HG03159 (cell line): ENCODE results near the gene OCA2.

Experiments used
- ATAC-seq: cut with Tn5 transposase; IDR thresholded peaks from one replicate; pipeline ENCODE4 v1.9.1; 2021; ENCODE audit warnings: mild to moderate bottlenecking, moderate library complexity; ENCODE audit not compliant: unreplicated experiment

OCA2 gene

DNA sequence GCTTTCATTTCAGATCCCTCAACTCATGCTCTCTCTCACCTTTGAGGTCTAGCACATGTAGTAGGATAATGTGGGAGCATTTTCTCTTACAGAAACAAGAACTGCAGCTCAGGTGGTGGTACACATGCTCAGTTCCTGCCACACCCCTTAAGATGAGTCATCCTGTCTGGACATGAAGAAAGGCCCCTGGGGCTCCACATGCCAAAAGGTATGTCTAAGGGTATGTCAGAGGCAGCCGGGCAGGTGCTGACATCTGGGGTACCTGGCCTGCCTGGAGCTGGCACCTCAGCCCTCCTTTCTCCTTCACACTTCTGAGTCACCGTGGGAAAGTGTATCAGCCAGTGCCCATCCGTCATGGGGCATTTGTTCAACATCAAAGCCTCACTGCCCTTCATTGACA lies 209.9 kb downstream of the OCA2 start:
- ATAC-seq = no peak

DNA sequence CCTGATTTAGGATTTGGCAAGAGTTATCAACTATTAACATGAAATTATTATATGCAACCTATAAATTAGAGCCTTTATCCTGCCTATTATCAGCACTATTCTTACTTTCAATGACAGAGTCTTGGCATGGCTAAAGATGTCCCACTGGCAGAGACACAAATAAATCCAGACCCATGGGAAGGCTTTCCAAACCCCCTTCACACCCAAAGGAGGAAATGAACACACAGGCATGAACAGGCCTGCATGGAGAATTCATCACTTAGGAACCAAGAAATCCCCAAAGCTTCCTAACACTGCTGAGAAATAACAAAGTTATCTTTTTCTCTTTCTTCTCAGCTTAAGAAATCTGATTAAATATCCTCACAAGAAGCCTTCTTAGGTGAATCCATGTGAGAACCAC lies 213.9 kb downstream of the OCA2 start:
- no peak for ATAC-seq

DNA sequence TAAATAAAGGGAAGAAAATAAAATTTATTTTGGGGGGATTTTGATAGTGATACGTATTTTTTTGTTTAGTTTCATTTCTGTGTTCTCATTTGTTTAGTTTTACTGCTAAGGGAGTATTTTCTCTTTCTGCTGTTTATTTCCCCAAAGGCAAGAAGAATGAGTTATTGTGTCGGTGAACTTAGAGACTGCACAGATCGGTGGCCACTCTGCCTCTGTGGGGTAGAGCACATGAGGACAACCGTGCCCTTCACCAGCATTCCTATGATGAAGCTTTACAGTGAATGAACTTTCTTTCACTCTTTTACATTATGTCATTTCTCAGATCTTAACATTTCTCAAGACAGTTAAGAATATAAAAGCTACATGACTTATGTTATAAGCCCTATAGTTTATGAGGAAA lies 214.4 kb downstream of the OCA2 start:
- ATAC-seq = no peak

DNA sequence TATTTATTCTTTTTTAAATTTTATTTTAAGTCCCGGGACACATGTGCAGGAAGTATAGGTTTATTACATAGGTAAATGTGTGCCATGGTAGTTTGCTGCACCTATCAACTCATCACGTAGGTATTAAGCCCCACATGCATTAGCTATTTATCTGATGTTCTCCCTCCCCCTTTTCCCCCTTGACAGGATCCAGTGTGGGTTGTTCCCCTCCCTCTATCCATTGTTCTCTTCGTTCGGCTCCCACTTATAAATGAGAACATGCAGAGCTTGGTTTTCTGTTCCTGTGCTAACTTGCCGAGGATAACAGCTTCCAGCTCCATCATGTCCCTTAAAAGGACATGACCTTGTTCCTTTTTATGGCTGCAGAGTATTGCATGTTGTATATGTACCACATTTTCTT lies 220.3 kb downstream of the OCA2 start:
- ATAC-seq = no peak

DNA sequence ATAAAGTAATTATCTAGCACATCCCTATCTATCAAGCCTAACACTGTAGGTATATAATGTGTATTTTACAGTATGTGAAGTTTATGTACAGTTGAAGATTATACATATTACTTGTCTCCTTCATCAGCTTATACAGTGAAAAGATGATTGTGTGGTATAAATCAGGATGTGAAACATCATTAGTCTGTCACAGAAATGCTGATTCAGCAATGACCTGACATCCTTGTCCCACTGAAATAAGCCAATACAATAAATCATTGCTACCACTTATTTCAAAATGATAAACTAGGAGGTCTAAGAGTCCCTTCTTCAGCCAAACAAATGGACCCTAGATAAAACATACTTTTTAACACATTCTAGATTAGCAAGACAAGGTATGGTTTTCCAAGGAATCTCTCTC lies 225.3 kb downstream of the OCA2 start:
- no peak for ATAC-seq

DNA sequence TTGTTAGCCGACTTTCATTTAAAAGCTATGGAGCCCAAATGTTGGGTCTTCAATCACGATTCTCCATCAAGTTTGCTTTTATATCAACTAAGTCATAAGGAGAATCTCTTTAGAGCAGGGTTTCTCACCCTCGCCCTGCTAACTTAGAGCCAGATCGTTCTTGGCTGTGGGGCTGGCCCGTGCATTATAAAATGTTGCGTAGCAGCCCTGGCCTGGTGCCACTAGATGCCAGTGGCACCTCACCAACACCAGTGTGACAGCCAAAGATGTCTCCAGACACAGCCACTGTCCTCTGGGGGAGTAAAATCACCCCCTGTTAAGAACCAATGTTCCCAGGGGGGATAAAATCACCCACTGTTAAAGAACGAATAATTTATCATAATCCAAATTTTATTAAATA lies 226.1 kb downstream of the OCA2 start:
- no peak for ATAC-seq

DNA sequence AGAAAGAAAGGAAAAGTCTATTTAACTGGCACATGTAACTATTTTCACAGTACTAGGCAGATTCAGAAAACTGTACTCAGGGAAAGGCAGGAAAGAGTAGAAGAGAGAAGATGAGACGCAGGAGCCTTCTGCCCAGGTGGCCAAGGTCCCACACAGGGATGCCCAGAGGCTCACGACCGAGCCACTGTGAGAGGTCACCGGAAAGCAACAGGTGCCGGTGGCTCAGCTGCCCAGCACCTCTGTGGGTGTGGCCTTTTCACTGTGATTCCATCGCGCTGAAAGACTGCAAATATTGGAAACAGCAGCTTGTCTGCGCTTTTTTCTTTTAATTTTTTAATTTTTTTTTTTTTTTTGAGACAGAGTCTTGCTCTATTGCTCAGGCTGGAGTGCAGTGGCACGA lies 226.8 kb downstream of the OCA2 start:
- no peak for ATAC-seq

DNA sequence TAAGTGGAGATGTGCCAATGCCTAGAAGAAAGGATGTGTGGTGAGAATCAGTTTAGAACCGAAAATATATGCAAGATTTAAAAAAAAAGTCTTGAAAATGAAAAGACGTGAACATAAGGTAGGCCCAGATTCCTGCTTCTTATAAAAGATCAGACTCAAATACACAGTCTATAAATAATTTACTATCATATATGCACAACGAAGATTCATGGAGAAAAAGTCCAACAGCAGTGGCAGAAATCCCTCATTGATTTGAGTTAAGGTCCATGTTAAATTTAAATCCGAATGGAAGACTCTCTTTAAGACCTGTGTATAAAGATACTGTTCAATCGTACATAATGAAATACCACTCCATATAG lies 227.2 kb downstream of the OCA2 start:
- no peak for ATAC-seq

DNA sequence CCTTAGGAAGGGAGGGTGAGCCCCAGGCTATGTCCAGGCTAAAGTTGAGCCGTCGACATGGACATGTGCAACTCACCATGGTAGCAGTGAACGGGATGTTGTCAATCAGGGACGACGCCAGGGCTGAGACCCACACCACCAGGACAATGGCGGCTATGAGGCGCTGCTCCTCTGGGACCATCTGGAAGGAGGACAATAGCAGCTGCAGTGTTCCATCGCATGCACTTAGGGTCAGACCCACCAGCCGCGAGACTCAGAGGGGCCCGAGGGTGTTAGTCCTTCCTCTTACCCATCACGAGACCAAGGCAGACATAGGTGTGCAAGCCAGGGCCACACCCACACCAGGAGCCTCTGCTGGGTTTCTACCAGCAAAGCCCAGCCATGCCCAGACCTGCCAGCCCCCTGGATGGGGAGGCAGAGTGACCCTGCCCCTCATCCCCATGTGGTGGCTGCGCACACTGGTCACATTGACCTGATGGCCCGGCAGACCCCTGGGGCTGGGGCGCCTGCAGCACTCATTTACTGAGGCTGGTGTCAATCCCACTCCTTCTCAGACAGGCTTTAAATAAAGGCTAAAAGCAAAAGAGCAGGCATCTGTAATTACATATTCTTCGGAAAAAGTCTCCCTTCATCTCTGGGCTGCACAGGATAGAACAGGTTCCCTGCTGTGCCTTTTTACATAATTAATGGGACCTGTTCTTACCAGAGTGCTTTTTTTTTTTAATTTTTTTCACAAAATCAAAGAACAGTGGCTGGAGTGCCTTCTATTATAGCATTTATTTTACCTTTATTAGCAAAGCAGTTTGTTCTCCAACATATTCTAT lies 227.8 kb downstream of the OCA2 start:
- no peak for ATAC-seq

DNA sequence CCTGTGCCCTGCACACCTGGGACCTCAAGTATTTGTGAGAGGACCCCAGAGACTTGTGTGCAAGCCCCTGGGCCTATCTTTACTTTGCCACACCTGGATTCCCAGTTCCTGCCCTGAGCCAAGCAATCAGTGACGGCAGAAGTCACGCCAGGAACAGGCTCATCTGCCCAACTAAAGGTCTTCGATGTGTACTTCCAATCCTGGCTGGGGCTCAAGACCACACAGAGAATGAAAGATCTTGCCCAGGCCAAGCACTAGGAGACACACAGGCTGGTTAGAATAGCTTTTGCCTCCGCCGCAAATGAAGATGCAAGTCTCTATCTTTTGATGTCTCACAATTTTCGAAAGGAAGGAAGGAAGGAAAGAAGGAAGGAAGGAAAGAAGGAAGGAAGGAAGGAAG lies 228.8 kb downstream of the OCA2 start:
- ATAC-seq = no peak

DNA sequence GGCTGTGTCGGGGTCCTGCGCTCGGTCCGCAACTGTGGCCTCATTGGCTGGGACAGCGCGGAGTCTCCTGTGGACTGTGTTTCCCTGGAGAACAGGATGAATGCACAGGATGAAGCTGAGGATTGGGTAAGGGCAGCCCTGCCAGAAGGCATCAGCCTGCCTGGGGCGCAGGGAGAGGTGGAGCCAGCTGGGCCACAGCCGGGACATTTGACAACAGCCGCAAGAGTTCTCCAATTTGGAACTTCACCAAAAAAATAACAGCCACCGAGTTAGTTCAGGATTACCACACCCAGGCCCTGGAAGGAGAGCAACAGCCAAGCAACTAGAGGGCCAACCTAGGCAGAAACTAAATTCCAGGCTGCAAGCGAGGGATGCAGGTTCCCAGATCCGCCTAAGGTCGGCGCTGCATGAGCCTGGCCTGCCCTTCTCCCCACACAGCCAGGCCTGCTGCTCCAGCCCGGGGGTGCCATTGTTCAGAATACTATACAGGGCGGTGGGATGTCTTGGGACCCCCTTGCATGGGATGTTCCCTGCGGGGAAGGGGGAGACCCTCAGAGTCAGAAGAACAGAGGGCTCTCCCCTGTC lies 229.3 kb downstream of the OCA2 start:
- no peak for ATAC-seq

DNA sequence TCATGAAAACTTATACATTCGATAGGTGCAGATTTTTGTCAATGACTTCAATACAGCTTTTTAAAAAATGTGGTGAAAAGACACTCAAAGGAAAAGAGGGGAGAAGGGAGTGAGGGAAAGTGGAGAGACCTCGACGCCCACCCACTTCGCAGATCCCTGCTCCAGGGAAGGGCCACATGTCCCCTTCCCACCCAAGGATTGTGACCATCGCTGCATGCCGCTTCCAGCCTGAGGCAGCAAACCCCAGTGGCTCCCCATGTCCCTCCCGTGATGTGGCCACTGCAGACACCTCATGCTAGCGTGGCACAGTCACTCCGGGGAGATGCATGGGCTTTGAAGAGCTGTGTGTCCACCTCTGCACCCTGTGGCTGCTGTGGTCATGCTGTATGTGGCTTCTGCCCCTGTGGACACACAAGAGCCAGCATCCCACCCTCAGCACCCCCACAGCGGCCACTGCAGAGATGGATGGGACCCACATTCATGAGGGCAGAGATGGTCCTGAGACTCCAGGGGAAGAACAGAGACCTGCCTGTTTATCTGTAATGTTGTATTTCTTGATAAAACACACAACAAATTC lies 230.2 kb downstream of the OCA2 start:
- no peak for ATAC-seq

DNA sequence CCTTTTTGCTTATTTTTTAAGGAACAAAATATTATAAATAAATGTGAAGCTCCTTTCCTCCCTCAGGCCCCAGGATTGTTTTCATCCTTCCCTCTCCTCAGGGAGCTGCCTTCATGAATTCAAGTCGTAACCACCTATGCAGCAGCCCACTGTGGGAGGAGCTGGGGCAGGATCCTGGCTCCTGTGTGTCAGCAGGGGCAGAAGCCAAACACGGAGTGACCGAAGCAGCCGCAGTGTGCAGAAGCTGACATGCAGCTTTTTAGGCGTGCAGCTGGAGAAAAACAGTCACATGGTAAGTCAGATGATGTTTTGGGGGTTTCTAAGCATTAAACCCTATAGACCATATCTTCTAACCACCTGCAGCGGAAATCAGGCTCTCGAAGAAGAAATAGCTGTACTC lies 231.3 kb downstream of the OCA2 start:
- no peak for ATAC-seq

DNA sequence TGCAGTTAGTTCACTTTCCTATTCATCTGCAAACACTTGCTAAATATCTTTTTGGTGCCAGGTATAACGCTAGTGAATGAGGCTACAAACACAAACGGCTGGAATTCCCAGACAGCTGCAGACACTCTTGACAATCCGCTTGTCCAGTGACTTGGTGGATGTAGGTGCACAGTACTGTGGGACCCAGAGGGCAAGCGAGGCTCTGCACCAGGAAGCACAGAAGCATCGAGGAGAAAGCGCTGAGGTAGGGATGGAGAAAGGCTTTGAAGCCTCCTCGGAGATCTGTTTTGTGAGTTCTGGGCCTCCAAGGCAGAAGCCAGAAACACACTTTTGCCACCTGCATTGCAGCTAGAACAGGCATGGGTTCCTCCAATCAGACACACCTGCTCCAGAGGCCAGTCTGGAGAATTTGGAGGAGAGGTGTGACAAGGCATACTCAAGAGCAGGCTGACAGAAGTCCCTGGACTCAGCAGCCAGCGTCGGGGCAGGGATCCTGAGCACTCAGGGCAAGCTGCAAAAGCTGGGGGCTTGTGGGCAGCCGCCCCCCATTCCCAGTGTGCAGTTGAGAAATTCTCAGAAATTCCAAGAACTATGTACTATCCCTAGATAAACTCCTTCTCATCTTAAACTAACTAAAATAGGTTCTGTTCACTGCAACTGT lies 232.5 kb downstream of the OCA2 start:
- no peak for ATAC-seq

DNA sequence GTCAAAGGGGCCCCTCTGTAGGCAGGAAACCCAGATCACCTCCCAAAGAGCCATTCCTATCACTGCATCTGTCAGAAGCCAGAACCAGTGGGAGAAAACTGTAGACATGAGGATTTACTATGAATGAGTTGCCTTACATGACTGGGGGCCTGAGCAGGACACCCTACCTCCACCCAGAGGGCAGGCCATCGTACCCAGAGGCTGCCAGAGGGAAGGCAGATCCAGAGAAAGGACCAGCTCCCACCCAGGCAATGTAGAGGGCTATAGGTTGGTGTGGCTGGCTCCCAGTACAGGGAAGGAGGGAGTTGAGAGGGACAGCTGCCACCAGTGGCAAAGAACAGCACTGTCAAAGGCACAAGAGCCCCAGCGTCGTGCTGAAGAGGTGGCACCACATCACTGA lies 233.2 kb downstream of the OCA2 start:
- no peak for ATAC-seq

DNA sequence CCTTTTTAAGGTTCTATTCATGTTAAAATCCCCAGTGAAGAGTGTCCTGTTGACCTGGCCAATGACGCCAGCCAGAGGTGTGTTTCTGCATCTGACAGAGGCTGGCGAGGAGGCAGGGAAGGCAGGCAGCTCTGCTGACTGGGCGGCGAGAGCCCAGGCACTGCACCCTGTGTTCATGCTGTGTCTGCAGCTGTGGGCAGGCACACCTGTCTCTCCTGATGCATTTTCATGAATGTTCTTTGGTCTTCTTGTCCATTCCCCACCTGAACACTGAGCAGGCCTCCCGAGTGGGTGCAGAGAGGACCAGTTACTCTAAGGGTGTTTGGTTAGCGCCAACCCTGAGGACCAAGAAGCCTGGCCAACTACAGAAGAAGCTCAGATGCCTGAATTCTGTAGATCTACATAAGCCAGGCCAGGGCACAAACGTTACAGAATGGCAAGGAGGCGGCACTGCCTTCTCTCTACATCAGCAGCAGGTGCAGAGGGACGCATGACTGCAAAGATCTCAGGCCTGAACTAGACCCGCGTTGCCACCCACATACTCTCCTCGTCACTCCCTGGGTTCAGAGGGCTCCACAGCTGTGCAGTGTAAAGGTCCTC lies 233.7 kb downstream of the OCA2 start:
- no peak for ATAC-seq

DNA sequence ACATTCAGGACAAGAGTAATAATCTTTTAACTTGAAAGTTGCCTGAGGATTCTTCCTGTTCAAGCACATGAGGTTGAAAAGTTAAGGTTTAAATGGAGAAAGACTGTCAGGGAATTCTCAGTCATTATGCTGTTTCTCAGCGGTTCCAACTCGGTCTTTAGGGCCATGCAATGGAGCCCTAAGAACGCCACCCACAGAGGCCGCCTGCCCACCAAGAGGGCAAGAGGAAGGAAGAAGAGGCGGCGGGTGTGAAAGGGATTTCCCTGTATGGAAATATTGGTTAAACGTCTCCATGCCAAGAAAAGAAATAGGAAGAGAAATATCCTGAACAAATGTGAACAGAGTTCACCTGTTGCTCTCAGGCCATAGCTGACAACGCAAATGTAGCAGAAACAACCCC lies 234.4 kb downstream of the OCA2 start:
- no peak for ATAC-seq

DNA sequence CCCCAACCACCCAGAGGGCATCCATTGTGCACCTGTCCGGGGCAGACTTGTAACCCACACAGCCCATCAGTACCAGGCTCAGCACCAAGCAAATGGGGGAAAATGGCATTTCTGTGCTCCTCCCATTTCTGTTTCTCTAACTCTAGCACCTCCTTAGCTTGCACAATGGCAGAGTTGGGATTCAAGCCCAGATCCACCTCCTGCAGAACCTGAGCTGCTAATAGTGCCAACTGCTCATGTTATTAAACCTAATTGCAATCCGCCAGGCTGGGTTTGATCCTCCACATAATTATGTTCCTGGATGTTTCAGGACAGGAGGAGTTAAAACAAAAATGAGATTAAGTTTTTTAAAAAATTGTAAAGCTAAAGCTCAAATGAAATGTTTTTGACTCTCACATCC lies 235.0 kb downstream of the OCA2 start:
- ATAC-seq = no peak

DNA sequence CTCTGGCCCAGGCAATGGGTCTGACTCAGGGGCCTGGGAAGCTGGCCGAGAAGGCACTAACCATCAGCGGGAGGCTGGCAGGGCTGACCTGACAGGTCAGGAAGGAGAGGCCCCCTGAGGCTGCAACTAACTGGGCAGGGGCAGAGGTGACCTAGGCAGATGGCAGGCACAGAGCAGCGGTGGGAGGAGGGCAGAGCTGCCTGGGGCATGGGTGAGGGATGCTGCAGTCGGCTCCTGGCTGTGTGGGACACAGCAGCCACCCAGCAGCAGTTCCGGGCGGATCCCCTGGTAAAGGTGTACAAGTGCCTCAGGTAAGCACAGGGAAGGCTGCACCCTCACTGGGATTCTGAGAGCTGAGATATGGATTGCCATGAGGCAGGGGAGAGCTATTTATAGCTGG lies 236.1 kb downstream of the OCA2 start:
- ATAC-seq = no peak

DNA sequence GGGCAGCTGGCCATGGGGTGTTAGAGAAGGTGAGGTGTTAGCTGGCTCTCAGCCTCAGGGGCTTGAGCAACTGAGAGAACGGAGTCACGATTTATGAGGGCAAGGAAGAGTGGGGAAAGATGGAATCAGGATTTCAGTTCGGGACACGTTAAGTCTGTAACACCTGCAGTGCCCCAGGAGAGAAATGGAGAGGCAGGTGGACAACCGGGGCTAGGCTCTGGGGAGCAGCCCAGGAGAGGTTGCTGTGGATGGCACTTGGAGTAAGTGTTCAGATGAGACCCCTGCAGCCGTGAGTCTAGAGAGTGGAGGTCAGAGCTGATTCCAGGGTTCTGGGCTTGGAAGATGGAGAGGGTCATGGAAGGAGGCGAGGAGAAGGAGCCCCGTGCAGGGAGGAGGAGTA lies 237.9 kb downstream of the OCA2 start:
- no peak for ATAC-seq

DNA sequence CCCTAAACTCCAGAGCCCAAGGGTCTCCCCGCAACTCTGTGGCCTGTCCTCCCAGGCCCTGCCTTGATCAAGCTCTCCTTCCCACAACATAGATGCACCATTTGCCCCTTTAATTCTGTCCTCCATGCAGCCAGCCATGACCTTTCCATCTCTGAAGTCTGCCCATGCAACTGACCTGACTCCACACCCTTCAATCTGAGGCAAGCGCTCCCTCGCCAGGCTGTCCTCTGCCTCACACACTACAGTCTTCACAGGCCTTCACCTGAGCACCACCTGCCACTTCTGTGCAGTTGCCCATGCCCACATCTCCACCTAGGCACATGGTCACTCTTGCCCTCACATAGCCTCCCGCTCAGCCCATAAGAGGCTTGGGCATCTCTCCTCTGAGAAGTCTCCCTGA lies 244.0 kb downstream of the OCA2 start:
- no peak for ATAC-seq

DNA sequence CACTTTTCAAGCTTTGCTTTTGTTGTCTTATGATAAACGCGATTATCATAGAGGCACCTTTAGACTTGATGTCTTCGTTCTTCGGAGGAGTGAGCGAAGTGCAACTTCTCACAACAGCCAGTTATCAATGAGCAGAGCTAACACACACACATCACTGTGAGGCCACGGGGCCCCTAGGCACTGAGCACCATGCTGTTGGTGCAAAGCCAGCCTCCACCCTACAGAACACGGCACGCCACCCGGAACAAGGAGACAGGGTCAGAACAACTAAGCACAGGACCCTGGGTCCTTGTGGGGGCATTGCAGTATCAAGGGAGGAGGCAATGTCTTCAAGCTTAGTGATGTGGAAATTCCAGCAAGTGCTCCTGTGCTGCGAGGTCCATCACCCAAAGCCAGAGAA lies 244.5 kb downstream of the OCA2 start:
- ATAC-seq = no peak
